BJ (cell line): ENCODE measurements around the gene ARHGEF10L. TPM values are rescaled to one million over a fixed set of nuclear protein-coding genes. Genes with fewer than 3 reads are reported as not detected.
"Not testable (repeated sequence)": the region's sequence is repeated elsewhere in the genome, so short reads cannot be mapped to it uniquely, and the experiment has no call there.

Source experiments
- CTCF ChIA-PET: fragments of 350-600 bp; formaldehyde crosslinking; extraction: SDS; loops from one replicate; lab custom pipeline; 2021; ENCODE audit warnings: antibody characterized with exemption, inconsistent platforms; lab: Yijun Ruan, JAX
- POLR2A ChIA-PET: fragments of 300-600 bp; sonication (Branson Sonifier 250); formaldehyde crosslinking; extraction: SDS; loops from one replicate; lab custom pipeline; 2021; ENCODE audit warnings: antibody characterized with exemption; lab: Charles Lee
- DNase-seq: peaks from one replicate; pipeline ENCODE4 v3.0.0-alpha.2; 2011; ENCODE audit warnings: low read depth
- H3K27me3 ChIP-seq: 2 replicates; pipeline ENCODE4 v1.6.0; 2011; ENCODE audit warnings: low read length; ENCODE audit not compliant: control insufficient read depth, insufficient read depth
- H3K36me3 ChIP-seq: 2 replicates; pipeline ENCODE4 v1.5.1; 2011; ENCODE audit warnings: low read length; ENCODE audit not compliant: control insufficient read depth, insufficient read depth
- H3K4me3 ChIP-seq: 2 replicates; pipeline ENCODE4 v1.5.1; 2011; ENCODE audit warnings: low read depth, mild to moderate bottlenecking, control low read depth, low read length
- CTCF ChIP-seq: IDR thresholded peaks from 2 replicates; pipeline ENCODE4 v1.5.1; 2011; ENCODE audit warnings: low read depth, mild to moderate bottlenecking, control low read depth, inconsistent platforms, low read length, moderate library complexity; ENCODE audit not compliant: insufficient read depth
- polyA plus RNA-seq: library from polyadenylated mRNA; depleted of rRNA; stranded (reverse); fragments of >200 nt; gene quantifications from 2 replicates; pipeline ENCODE4 v1.2.3, GENCODE V29; 2011; rRNA removed

ARHGEF10L gene
- polyA plus RNA-seq, 1 experiment, result 12.5 TPM

GRCh38 chr1:17745479-17745955 is 206.0 kb downstream of the ARHGEF10L start:
- H3K36me3 ChIP-seq, result no peaks in the 10 kb centered on the region
- ChIA-PET POLR2A (no interaction called here), CTCF (interaction anchor here (1.6 kb wide), 1 partner anchor 11 kb away, joined by 3 read pairs; no protein-coding TSS in a partner anchor)
- no peak overlapping the region for H3K4me3 ChIP-seq
- no peak for TF ChIP-seq CTCF
- DNase-seq, result no peak
- no peaks in the 10 kb centered on the region for H3K27me3 ChIP-seq

GRCh38 chr1:17746281-17746680 is 206.8 kb downstream of the ARHGEF10L start:
- H3K36me3 ChIP-seq, CTCF ChIA-PET, POLR2A ChIA-PET, DNase-seq, H3K27me3 ChIP-seq, H3K4me3 ChIP-seq: not testable (repeated sequence)

GRCh38 chr1:17746920-17747319 is 207.4 kb downstream of the ARHGEF10L start:
- H3K36me3 ChIP-seq, result no peaks in the 10 kb centered on the region
- no peaks in the 10 kb centered on the region for H3K27me3 ChIP-seq
- ChIA-PET POLR2A (no interaction called here), CTCF (no interaction called here)
- TF ChIP-seq CTCF, result no peak
- H3K4me3 ChIP-seq, result no peak overlapping the region
- no peak for DNase-seq

Other genes with a start within 250 kb of the ARHGEF10L start
- not detected in 2 replicates for gene PADI4, start 231.5 kb upstream of the ARHGEF10L start, polyA plus RNA-seq
- not detected in 2 replicates for gene PADI6, start 167.5 kb upstream of the ARHGEF10L start, polyA plus RNA-seq
- 32.9 and 42.2 TPM in 2 replicates for gene RCC2, start 100.0 kb upstream of the ARHGEF10L start, polyA plus RNA-seq
- gene ACTL8, start 215.6 kb downstream of the ARHGEF10L start, polyA plus RNA-seq, result 0.07 TPM in 2 replicates